HG03095 (cell line): Measurements from ENCODE around the gene S100A13.

Experiments
- ATAC-seq: cut with Tn5 transposase; IDR thresholded peaks from one replicate; pipeline ENCODE4 v1.9.1; 2021; ENCODE audit warnings: moderate library complexity; ENCODE audit not compliant: unreplicated experiment

Gene S100A13

GRCh38 chr1:153573351-153573750 is 54.0 kb downstream of the S100A13 start:
- ATAC-seq, result no peak

DNA sequence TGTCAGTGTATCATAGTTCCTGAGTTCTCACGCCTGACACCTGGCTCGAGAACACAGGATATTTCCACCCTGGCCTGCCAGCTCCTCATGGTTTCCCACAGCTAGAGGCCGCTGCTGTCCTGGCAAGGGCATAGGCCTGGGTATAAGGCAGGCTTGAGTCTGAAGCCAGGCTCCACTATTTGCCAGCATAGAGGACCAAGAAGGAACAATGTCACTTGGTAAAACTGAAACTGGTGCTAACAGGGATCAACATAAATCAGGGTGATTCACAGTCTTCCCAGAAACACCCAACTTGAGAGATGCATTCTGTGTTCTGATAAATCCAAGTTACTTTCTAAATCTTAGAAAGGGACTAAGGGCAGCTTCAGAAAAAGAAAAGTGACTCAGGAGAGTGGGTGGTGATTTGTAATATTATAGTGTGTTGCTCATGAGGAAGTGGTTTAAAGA is 54.7 kb downstream of the S100A13 start:
- ATAC-seq, result no peak

DNA sequence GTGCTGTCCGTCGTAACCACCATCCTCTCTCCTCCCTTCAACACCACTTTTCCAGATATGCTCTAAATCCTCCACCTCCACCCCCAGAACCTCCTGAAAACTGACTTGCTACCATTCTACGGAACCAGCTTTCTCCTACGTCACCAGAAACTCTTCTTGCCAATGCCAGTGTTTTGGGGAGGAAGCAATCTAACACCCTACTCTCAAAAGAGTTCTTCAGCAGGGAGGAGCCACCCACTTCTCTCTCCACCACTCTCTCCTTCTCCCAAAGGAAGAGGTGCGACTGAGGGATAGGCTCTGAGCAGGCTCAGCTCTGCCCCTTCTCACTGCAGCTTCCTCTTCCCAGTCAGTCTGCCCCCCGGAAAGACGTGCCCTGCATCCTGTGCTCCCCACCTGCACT is 55.6 kb downstream of the S100A13 start:
- no peak for ATAC-seq

GRCh38 chr1:153570874-153571273 is 56.4 kb downstream of the S100A13 start:
- ATAC-seq, result no peak

DNA sequence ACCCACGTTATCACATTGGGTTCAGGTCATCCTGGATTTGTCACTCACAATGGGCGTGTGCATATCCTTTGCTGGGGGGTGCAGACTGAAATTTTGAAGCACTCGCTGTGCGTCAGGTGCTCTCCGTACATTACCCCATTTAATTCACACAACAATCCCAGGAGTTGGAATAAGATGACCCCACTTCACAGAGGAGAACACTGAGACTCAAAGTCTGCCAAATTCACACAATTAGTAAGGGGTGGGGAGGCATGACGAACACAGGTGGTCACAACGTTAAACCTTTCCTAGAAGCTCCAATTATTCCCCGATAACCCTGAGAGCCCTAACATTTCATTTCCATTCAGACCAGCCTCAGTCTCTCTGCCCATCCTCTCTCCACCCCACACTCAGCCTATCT is 57.8 kb downstream of the S100A13 start:
- ATAC-seq, result no peak
